Testis (tissue), 2 donors: ENCODE data around the gene HBP1.

Experiments
- CTCF ChIP-seq, 3 experiments: fragments of 450-650 bp in 2 of 3; fragments of 200-600 bp in 1 of 3; sonication (generic) in 1 of 3; IDR thresholded peaks; one replicate each; pipeline ENCODE4 v1.5.1; 2016 to 2019; ENCODE audit warnings: antibody characterized with exemption in 3 of 3, mild to moderate bottlenecking in 2 of 3, moderate library complexity in 1 of 3
- POLR2A ChIP-seq: fragments of 450-650 bp; IDR thresholded peaks from one replicate; pipeline ENCODE4 v1.6.1; 2017; ENCODE audit warnings: antibody characterized with exemption, mild to moderate bottlenecking, moderate library complexity

- no peak for TF ChIP-seq CTCF (IDR thresholded peaks at IDR 0.05)
- TF ChIP-seq POLR2A = no peak
Observed at GRCh38 chr7:107157091-107157490, 11.7 kb upstream of the HBP1 start.
